Measurements from ENCODE around the gene CYLC2. TPM values are rescaled to one million over a fixed set of nuclear protein-coding genes. Genes with fewer than 3 reads are reported as not detected.

CYLC2 gene
- total and polyA plus RNA-seq, 2 experiments from 2014 or later, result not detected

DNA sequence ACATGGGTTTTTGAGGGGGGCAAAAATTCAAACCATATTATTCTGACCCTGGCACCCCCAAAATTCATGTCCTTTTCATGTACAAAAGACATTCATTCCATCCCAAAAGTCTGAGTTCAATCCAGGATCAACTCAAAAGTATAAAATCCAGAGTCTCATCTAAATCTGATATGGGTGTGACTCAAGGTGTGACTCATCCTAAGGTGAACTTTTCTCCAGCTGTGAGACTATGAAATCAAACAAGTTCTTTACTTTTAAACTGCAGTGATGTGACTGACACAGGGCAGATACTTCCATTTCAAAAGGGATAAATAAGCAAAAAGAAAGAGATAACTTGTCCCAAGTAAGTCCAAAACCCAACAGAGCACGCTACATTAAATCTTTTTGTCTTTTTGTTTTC lies 20.6 kb upstream of the CYLC2 start:
- no peak overlapping the region for H3K27ac ChIP-seq
- no peaks in the 10 kb centered on the region for H3K9me2 ChIP-seq (ENCODE audit: insufficient read depth)
- H3K4me2 ChIP-seq (ENCODE audit: unreplicated experiment), result no peak overlapping the region
- no peak overlapping the region for H2AFZ ChIP-seq
- no peaks in the 10 kb centered on the region for H3K79me2 ChIP-seq (ENCODE audit: insufficient read depth)
- TF ChIP-seq EZH2 (IDR thresholded peaks at IDR 0.05; ENCODE audit: insufficient read depth, poor library complexity, severe bottlenecking), result no peak
- no peak for TF ChIP-seq EZH2phosphoT487 (IDR thresholded peaks at IDR 0.05; ENCODE audit: insufficient read depth, low read depth)
- no peak for DNase-seq
- H3K4me1 ChIP-seq (ENCODE audit: insufficient read depth), result no peaks in the 10 kb centered on the region
- no peaks in the 10 kb centered on the region for H3F3A ChIP-seq (ENCODE audit: insufficient read depth)
- in situ Hi-C loops (cut with MboI), result no loop called here
- H3K9me3 ChIP-seq (ENCODE audit: low read depth), result no peaks in the 10 kb centered on the region
- no peaks in the 10 kb centered on the region for H4K20me1 ChIP-seq (ENCODE audit: insufficient read depth)
- no peaks in the 10 kb centered on the region for H3K27me3 ChIP-seq (replicated peaks; ENCODE audit: insufficient read depth)
- no peaks in the 10 kb centered on the region for H3K36me3 ChIP-seq (ENCODE audit: low read depth)
- no peak overlapping the region for H3K9ac ChIP-seq
- no peak overlapping the region for H3K4me3 ChIP-seq
- WGBS, 2 experiments (ENCODE audit: low coverage in 1 of 2, low lambda C conversion rate in 2 of 2, missing lambda C conversion rate in 2 of 2), result 20 to 29% methylated on average over 1 of the region's 1 CpG

- H3K4me1 ChIP-seq (ENCODE audit: insufficient read depth), result no peaks in the 10 kb centered on the region
- DNase-seq, result no peak
- no peaks in the 10 kb centered on the region for H3K9me3 ChIP-seq (ENCODE audit: low read depth)
- H3K36me3 ChIP-seq (ENCODE audit: low read depth), result no peaks in the 10 kb centered on the region
- no peaks in the 10 kb centered on the region for H3K9me2 ChIP-seq (ENCODE audit: insufficient read depth)
- H3K4me3 ChIP-seq, result no peak overlapping the region
- no peak overlapping the region for H3K27ac ChIP-seq
- H3K27me3 ChIP-seq (replicated peaks; ENCODE audit: insufficient read depth), result no peaks in the 10 kb centered on the region
- WGBS, 2 experiments (ENCODE audit: low coverage in 1 of 2, low lambda C conversion rate in 2 of 2, missing lambda C conversion rate in 2 of 2), result 15 to 27% methylated on average over 4 of the region's 4 CpGs
- in situ Hi-C loops (cut with MboI), result no loop called here
- H2AFZ ChIP-seq, result no peak overlapping the region
- no peak overlapping the region for H3K4me2 ChIP-seq (ENCODE audit: unreplicated experiment)
- TF ChIP-seq EZH2 (IDR thresholded peaks at IDR 0.05; ENCODE audit: insufficient read depth, poor library complexity, severe bottlenecking) (no peak), EZH2phosphoT487 (IDR thresholded peaks at IDR 0.05; ENCODE audit: insufficient read depth, low read depth) (no peak)
- no peaks in the 10 kb centered on the region for H3F3A ChIP-seq (ENCODE audit: insufficient read depth)
- no peak overlapping the region for H3K9ac ChIP-seq
- no peaks in the 10 kb centered on the region for H3K79me2 ChIP-seq (ENCODE audit: insufficient read depth)
- H4K20me1 ChIP-seq (ENCODE audit: insufficient read depth), result no peaks in the 10 kb centered on the region
These were observed 19.9 kb upstream of the CYLC2 start for GRCh38 chr9:102975251-102975650.

- Histone ChIP-seq H3F3A (ENCODE audit: insufficient read depth) (no peaks in the 10 kb centered on the region), H3K9me3 (ENCODE audit: low read depth) (no peaks in the 10 kb centered on the region), H3K4me3 (no peak overlapping the region), H3K36me3 (ENCODE audit: low read depth) (no peaks in the 10 kb centered on the region), H3K79me2 (ENCODE audit: insufficient read depth) (no peaks in the 10 kb centered on the region), H3K27me3 (replicated peaks; ENCODE audit: insufficient read depth) (no peaks in the 10 kb centered on the region), H3K9me2 (ENCODE audit: insufficient read depth) (no peaks in the 10 kb centered on the region), H4K20me1 (ENCODE audit: insufficient read depth) (no peaks in the 10 kb centered on the region), H2AFZ (no peak overlapping the region), H3K27ac (no peak overlapping the region), H3K9ac (no peak overlapping the region), H3K4me1 (ENCODE audit: insufficient read depth) (no peaks in the 10 kb centered on the region), H3K4me2 (ENCODE audit: unreplicated experiment) (no peak overlapping the region)
- in situ Hi-C loops (cut with MboI), result no loop called here
- 8 to 11% methylated on average over 3 of the region's 3 CpGs for WGBS, 2 experiments (ENCODE audit: low coverage in 1 of 2, low lambda C conversion rate in 2 of 2, missing lambda C conversion rate in 2 of 2)
- TF ChIP-seq EZH2 (IDR thresholded peaks at IDR 0.05; ENCODE audit: insufficient read depth, poor library complexity, severe bottlenecking) (no peak), EZH2phosphoT487 (IDR thresholded peaks at IDR 0.05; ENCODE audit: insufficient read depth, low read depth) (no peak)
- no peak for DNase-seq
These were observed 9.8 kb upstream of the CYLC2 start for GRCh38 chr9:102985162-102985895.

- Histone ChIP-seq H3K79me2 (ENCODE audit: insufficient read depth) (no peaks in the 10 kb centered on the region), H3K4me2 (ENCODE audit: unreplicated experiment) (no peak overlapping the region), H3F3A (ENCODE audit: insufficient read depth) (no peaks in the 10 kb centered on the region), H4K20me1 (ENCODE audit: insufficient read depth) (no peaks in the 10 kb centered on the region), H3K36me3 (ENCODE audit: low read depth) (no peaks in the 10 kb centered on the region), H3K27me3 (replicated peaks; ENCODE audit: insufficient read depth) (no peaks in the 10 kb centered on the region), H3K4me3 (no peak overlapping the region), H3K9me3 (ENCODE audit: low read depth) (no peaks in the 10 kb centered on the region), H3K4me1 (ENCODE audit: insufficient read depth) (no peaks in the 10 kb centered on the region), H2AFZ (no peak overlapping the region), H3K9me2 (ENCODE audit: insufficient read depth) (no peaks in the 10 kb centered on the region), H3K9ac (no peak overlapping the region), H3K27ac (no peak overlapping the region)
- WGBS, 2 experiments (ENCODE audit: low coverage in 1 of 2, low lambda C conversion rate in 2 of 2, missing lambda C conversion rate in 2 of 2), result 7 to 8% methylated on average over 1 of the region's 1 CpG
- TF ChIP-seq EZH2phosphoT487 (IDR thresholded peaks at IDR 0.05; ENCODE audit: insufficient read depth, low read depth) (no peak), EZH2 (IDR thresholded peaks at IDR 0.05; ENCODE audit: insufficient read depth, poor library complexity, severe bottlenecking) (no peak)
- DNase-seq, result no peak
- in situ Hi-C loops (cut with MboI), result no loop called here
These were observed 8.7 kb upstream of the CYLC2 start for GRCh38 chr9:102986425-102986824.
